Right lung (tissue), 5 donors: Measurements from ENCODE around the gene MPP2. TPM values are rescaled to one million over a fixed set of nuclear protein-coding genes. Genes with fewer than 3 reads are reported as not detected.
"Not testable (repeated sequence)": the region's sequence is repeated elsewhere in the genome, so short reads cannot be mapped to it uniquely, and the experiment has no call there.

Experiments
- DNase-seq, 2 donors: peaks; one replicate each; pipeline ENCODE4 v3.0.0-alpha.2; 2013
- polyA plus RNA-seq, 5 donors: library from polyadenylated mRNA; unstranded; fragments of 120-200 nt; gene quantifications; one replicate each; pipeline versions ENCODE4 v1.2.1 to v1.2.3, GENCODE V29; 2013; ENCODE audit warnings: inconsistent platforms in 1 of 5, low replicate concordance in 1 of 5; ENCODE audit not compliant: insufficient read length in 5 of 5, insufficient read depth in 1 of 5

The MPP2 gene
- polyA plus RNA-seq, 5 donors, result 3.5 to 5.1 (median 4.7) TPM

DNA sequence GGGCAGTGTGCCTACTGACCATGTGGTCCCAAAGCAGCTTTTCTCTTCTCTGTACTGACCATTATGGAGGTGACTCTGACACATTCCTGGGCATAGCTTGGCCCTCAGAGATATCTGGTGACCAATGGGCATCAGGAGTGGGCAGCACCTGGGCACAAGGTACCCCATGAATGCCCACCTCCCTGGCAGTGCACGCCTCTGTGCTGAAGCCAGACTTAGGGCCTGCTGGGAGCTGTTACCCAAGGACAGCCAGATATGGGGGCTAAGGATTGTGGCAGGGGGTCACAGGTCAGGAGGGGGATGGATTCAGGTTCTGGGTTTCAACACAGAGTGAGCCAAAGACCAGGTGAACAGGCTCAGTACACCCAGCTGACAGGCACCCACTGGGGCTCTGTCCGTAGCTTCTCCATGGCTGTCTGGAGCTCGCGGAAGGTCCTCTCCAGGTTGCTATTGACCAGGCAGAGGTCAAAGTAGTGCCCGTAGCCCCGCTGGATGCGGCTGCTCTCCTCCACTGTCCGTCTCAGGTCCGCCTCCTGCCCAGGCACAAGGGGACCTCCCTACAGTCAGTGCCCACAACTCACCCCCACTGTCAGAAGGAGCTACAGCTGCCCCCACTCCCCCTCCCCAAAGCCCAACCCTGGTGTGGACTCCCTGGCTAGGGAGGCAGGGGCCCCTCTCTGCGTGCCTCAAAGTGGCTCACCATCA, 29.7 kb downstream of the MPP2 start:
- DNase-seq, result no peak

DNA sequence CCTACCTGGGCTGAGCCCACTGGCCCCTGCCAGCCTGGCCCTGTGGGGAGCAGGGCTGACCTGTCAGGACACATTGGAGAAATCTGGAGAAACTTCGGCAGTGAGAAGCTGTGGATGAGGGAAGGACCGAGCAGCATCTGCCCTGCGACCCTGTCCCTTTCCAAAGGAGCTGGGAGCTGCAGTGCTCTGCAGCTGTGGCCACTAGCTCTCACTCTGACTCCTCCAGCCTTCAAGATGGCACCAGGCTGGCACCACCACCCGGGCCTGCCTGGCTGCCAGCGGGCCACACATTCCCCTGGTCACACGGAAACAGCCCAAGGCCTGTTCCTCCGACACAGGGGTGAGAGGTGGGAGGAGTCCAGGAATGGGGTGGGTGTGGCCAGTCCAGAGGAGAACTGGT, 30.3 kb downstream of the MPP2 start:
- no peak for DNase-seq

DNA sequence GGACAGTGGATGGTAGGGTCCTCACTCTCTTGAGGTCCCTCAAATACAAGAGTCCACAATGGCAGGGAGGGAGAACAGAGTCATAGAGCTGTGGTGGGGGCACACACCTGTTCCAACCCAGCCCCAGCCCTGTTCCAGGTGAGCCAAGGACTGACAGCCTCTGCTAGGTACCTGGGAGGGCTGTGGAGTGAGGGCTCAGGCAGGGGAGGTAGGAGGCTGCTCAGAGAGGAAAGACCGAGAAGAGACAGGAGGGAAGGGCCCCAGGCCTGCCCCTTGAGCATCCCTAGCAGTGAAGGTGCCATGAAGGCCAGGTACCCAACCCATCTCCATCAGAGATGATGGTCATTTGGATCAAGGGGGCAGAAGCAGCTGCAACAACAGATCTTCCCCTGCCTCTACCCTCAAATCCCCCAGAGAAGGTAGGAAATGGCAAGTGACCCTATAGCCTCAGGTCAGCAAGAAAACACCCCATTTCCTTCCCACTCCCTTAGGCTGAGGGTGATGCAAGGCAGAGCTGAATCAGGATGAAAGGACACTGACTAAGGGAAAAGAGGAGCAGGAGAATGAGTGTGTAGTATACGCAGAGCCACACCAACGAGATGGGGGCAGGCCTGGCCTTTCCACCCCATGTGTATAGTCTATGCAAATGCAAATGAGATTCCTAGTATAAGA, 31.7 kb downstream of the MPP2 start:
- no peak for DNase-seq

DNA sequence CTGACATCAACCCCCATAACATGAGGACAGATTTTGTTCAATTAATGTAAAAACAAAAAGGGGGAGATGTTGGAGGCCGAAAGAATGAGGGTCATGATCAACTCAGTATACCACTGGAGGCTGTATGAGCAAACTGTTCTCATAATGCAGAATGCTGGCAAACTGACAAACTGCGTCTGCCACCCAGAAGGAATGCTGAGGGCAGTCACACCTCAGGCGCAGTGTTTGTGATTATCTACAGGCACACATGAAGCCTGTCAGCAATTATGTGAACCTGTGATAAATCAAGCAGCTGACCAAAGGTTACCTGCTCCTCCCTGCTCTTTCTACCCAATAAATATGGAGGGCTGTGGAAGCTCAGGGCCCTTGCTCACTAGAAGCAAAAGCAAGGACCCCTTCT, 33.0 kb downstream of the MPP2 start:
- DNase-seq, result no peak

DNA sequence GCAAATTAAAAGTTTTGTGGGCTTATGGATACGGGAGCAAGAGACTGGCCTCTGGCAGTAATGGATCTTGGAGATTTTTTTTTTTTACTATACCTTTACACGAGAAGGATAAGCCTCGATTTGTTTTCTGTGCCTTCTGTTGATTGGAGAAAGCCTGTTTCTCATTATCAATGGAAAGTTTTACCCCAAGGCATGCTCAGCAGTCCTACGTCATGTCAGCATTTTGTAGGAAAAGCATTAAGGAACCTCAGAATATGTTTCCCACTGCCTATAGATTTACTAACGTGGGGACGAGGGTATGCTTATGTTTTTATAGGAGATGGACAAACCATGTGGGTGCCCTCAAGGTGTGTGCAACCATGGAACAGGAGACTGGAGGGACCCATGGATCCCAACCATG, 33.5 kb downstream of the MPP2 start:
- DNase-seq, result no peak

DNA sequence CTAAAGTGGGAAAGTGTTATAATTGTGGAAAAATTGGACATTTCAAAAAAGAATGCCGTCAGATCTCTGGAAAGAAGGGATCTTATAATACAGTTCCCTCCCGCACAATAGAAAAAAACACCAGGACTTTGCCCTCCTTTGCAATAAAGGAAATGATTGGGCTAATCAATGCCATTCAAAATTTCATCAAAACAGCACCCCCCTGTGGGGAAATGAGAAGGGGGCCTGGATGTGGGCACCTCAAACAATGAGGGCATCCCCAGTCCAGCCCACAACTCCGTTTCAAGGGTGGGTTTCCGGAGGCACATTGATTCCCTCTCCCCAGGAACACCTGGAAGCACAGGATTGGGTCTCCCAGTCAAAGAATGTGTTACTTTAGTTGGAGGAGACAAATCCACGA, 34.2 kb downstream of the MPP2 start:
- DNase-seq, result no peak

DNA sequence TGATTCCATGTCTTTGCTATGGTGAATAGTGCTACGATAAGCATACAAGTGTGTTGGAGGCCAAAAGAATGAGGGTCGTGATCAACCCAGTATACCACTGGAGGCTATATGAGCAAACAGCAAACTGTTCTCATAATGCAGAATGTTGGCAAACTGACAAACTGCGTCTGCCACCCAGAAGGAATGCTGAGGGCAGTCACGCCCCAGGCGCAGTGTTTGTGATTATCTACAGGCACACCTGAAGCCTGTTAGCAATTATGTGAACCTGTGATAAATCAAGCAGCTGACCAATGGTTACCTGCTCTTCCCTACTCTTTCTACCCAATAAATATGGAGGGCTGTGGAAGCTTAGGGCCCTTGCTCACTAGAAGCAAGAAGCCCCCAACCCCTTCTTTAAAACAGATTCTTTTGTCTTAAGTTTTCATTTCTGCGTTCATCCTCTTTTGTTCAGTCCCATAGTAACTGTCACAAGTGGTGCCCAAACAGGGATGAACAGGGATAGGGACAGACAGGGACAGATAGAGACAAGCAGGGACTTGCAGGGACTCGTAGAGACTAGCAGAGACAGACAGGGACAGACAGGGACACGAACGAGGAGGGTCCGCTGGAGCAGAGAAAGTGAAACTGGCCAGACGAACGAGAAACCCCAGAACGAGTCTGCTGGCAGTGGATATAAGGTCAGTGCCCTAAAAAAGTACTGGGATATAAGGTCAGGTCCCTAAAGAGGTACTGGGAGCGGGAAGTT, 35.2 kb downstream of the MPP2 start:
- no peak for DNase-seq

DNA sequence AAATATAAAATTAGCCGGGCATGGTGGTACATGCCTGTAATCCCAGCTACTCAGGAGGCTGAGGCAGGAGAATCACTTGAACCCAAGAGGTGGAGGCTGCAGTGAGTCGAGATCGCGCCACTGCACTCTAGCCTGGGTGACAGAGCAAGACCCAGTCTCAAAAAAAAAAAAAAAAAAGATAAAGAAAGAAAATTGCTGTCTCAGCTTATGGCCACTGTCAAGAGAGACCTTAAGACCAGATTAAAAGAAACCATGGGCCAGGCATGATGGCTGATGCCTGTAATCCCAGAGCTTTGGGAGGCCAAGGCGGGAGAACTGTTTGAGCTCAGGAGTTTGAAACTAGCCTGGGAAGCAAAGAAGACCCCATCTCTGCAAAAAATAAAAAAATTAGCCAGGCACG, 38.3 kb downstream of the MPP2 start:
- not testable (repeated sequence) for DNase-seq

DNA sequence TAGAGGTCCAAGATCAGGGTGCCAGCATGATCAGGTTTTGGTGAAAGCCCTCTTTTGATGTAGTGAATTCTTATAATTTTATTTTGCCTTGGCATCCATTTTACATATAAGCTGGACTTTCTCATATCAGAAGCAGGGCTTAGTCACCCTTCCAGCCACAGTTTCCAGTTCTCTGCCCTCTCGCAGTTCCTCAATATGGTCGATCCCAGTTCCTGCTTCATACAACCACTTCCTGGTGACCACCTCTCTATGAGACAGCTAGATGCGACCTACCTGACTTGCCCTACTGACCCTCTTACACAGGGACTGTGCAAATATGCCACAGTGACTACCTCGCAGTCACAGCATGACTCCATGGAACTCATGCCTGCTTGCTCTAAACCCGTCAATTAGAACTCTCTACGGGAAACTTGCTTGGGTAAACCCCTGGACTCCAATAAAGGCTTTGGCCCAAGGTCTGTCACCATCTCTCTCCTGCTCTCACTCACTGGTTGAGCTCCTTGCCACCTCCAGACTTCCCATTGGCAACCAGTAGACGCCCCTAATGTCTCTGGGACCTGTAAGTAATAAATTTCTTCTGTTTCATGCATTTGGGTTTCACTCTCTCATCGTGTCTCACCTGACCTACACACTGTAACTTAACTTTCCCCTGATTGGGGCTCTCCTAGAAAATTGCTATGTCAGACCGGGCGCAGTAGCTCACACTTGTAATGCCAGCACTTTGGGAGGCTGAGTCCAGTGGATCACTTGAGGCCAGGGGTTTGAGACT, 38.9 kb downstream of the MPP2 start:
- no peak for DNase-seq

DNA sequence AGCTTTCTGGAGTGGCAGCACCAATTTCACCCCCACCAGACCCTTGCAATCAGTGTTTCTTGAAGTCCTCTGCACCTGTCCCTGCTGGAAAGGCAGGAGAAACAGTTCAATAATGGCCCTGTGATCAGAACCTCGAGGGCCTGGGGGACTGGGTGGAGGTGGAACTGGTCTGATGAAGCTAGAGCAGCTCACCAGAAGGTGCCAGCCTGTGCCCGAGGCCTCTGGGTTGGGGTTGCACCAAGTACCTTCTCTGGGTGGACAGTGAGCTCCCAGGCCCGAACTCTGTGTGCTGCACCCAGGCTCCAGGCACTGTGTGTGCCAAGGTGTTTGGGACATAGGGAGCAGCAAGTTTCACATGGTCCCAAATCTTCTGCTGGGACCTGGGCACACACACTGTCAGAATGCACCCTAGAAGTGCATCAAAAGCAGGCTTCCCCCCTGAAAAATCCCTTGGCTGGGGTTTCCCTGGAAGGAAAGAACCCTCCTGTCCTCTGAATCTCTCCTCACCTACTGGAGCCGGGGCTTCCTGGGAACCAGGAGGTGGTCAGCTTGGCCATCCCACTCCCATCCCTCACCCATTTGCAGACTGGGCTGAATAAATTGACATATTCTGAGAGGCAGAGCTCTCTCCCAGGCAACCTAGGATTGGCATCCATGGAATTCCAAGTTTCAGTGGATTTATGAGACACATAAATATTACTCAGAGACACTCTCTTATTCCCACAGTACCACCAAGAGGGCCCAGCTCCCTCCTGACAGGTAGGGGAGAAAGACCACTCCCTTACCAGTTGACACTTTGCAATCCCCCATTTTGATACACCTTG, 43.0 kb downstream of the MPP2 start:
- no peak for DNase-seq

DNA sequence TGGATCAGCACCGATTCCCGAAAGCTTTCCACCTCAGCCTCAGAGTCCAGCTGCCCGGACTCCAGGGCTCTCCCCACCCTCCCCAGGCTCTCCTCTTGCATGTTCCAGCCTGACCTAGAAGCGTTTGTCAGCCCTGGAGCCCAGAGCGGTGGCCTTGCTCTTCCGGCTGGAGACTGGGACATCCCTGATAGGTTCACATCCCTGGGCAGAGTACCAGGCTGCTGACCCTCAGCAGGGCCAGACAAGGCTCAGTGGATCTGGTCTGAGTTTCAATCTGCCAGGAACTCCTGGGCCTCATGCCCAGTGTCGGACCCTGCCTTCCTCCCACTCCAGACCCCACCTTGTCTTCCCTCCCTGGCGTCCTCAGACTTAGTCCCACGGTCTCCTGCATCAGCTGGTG, 45.4 kb downstream of the MPP2 start:
- DNase-seq, result no peak

DNA sequence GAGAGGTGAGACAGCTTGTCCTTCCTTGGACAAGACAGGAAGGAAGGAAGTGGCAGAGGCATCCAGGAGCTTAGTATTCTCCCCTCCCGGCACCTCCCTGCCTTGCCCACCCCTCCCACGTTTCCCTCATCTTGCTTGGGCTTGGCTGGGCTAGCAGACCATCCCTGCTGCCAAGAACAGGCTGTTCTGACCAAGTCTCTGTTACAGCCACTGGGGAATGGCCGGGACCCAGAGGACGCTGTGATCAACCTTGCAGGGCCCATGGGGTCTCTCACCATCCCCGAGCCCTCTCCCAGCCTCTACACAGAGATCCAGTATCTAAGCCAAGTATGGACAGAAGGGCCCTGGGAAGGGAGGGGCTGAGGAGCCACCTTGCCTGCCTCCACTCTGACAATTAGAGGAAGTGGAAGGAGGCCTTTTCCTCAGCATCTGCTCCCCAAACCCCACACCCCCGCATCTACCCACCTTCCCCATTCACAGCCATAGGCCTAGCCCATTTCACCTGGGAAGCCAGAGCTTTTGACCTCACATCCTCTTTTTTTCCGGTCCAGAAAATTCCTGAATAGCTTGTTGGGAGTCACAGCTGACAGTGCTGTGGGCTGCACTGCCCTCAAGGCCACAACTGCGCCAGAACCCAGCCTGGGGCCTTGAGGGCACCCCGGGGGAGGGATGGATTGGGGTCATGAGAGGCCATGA, 46.3 kb downstream of the MPP2 start:
- no peak for DNase-seq

DNA sequence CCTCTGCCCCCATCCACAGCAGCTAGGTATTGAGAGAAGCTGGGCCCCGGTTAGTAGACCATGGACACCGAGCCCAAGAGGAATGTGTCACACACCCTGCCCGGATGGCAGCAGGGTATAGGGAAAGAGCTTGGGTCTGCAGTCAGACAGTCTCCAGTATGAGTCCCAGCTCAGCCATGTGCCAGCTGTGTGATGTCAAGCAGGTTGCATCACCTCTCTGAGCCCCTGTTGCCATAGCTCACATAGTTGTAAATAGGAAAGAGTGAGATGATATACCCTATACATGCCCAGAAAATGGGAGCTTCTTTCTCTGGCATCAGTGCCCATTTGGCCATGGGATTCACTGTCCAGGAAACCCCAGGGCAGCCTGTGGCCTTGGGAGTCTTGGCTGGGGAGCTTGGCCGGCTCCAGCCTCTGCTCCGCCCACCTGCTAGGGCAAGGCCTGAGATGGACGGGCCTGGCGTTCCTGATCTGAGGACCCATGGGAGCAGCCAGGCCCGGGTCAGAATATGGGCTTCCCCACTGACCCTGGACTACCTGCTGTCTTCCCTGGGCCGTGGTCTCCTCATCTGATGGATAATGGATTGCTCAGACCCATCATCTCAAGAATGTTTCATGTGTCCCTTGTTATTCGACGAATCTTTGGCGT, 47.1 kb downstream of the MPP2 start:
- DNase-seq, result no peak

DNA sequence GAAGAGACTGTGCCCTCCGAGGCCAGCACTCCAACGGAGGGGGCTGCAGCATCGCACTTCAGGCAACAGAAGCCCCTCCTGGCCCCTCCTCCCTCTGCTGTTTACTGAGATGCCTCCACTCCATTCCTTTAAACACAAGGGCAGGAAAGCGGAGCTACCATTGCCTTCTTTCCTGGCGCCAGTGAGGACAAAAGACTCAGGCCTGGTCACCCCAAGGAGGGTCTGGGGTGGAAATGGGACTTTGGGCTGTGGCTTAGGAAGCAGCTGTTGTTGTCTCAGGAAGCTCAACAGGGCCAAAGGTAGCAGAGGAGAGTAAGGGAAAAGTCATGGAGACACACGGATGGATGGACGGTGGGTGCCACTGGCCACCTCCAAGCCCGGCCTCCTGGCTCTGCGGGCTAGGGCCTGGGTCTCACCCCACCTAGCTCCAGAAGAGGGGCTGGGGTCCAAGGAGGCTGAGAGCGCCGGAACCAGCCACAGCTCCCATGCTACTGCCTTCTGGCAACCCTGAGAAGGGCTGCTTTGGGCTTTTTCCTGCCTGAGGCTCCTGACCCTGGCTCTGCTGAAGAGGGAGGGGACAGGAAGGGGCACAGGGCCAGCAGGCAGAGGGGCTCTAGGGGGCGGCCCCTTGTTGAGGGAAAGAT, 49.3 kb downstream of the MPP2 start:
- DNase-seq, result no peak

DNA sequence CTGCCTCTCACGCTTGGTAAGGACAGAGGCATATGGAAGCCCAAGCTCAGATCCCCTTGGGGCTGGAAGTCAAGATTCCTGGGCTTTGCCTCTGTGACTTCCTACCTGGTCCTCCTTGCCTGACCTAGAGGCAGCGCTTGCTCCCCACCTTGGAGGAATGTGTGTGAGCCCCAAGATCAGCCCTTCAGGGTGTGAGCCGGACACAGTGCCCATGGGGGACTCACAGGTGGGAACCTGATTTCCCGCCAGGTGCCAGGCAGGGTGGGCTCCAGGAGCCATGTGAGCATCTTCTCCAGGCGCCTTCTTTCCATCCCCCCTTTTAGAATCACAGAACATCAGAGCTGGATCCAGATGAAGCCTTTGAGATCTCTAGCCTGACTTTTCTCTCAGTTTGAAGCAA, 50.2 kb downstream of the MPP2 start:
- DNase-seq, result no peak

DNA sequence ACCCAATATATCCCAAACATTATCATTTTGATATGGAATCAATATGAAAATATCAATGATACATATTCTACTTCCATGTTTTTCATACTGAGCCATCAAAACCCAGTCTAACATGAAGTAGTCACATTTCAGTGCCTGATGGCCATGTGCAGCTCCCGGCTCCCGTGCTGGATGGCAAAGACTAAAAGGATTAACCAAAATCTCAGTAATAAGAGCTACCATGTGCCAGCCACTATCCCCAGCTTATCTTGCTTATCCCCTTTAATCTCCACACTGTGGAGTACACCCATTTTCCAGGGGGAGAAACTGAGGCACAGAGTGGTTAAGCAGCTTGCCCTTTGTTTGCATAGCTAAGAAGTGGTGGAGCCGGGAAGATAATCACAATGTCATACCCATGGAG, 51.2 kb downstream of the MPP2 start:
- DNase-seq, result no peak

DNA sequence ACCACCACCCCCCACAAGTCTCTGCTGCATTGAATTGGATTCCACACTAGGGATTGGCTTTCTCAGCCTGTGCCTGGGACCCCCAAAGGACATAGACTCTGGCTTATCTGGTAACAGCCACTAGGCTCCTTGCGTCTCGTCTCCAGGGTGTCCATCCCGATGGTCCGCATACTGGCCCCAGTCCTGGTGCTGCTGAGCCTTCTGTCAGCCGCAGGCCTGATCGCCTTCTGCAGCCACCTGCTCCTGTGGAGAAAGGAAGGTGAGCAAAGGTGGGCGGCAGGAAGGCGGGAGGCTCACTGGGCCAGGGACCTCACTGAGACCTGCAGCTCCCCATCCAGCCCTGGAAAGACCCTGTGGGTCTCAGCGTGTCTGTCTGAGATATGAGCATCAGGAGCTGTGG, 52.3 kb downstream of the MPP2 start:
- no peak for DNase-seq

DNA sequence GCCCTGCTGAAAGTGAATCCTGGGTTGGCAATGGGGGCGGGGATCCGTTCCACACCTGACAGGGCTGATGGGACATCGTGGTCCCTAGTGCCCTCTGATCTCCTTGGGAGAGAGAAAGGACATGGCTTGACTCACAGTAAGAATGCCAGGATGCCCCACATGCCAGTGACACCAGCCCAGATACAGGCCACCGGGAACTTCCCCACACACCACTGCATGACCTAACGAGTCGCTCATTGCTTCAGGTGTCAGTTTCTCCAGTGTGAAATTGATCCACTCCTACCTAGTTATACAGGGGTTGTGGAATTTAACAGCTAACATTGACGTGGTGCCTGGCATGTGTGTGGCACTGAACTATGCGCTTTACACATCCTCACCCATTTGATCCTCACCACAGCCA, 52.8 kb downstream of the MPP2 start:
- DNase-seq, result no peak

DNA sequence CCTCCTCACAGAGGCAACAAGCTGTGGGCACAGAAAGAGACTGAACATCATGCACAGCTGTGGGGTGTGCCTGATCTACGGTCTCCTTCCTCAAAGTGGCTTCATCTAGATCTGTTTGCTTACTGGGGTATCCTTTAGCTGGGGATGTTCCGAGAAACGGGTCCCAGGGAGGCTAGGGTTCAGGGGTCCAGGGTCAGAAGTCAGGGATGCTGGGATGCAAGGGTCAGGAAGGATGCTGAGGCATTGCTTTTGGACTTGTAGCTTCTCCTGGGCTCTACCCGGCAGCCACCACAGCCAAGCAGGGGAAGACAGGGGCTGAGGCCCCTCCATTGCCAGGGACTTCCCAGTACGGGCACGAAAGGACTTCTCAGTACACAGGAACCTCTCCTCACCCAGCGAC, 53.8 kb downstream of the MPP2 start:
- no peak for DNase-seq

DNA sequence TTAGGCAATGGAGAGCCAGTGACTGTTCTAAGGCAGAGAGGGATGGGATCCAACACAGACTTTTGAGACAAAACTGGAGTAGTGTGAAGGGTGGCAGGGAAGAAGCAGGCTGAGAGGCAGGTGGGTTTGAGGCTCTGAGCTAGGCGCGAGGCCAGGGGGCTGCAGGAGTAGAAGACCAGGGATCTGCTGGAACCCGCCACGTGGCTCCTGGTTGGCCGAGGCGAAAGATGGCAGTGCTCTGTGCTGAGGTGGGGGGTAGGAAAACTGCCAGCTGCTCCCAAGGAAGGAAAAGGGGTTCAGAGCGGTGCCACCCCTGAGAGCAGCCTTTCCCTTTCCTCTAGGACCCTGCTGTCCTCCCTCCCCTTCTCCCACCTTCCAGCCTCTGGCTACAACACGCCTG, 54.8 kb downstream of the MPP2 start:
- DNase-seq, result no peak
